GM12801 (cell line): ENCODE results near the gene ALKBH3.

Experiments used
- TF ChIP-seq, protein P1 (sequence below): IDR thresholded peaks from one replicate; pipeline ENCODE4 v1.5.1; 2011; ENCODE audit warnings: control low read depth; ENCODE audit not compliant: insufficient read length; ENCODE audit errors: extremely low read depth

The ALKBH3 gene

GRCh38 chr11:43943372-43943930, 62.8 kb downstream of the ALKBH3 start:
- TF ChIP-seq, protein P1, sequence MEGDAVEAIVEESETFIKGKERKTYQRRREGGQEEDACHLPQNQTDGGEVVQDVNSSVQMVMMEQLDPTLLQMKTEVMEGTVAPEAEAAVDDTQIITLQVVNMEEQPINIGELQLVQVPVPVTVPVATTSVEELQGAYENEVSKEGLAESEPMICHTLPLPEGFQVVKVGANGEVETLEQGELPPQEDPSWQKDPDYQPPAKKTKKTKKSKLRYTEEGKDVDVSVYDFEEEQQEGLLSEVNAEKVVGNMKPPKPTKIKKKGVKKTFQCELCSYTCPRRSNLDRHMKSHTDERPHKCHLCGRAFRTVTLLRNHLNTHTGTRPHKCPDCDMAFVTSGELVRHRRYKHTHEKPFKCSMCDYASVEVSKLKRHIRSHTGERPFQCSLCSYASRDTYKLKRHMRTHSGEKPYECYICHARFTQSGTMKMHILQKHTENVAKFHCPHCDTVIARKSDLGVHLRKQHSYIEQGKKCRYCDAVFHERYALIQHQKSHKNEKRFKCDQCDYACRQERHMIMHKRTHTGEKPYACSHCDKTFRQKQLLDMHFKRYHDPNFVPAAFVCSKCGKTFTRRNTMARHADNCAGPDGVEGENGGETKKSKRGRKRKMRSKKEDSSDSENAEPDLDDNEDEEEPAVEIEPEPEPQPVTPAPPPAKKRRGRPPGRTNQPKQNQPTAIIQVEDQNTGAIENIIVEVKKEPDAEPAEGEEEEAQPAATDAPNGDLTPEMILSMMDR: no peak

DNA sequence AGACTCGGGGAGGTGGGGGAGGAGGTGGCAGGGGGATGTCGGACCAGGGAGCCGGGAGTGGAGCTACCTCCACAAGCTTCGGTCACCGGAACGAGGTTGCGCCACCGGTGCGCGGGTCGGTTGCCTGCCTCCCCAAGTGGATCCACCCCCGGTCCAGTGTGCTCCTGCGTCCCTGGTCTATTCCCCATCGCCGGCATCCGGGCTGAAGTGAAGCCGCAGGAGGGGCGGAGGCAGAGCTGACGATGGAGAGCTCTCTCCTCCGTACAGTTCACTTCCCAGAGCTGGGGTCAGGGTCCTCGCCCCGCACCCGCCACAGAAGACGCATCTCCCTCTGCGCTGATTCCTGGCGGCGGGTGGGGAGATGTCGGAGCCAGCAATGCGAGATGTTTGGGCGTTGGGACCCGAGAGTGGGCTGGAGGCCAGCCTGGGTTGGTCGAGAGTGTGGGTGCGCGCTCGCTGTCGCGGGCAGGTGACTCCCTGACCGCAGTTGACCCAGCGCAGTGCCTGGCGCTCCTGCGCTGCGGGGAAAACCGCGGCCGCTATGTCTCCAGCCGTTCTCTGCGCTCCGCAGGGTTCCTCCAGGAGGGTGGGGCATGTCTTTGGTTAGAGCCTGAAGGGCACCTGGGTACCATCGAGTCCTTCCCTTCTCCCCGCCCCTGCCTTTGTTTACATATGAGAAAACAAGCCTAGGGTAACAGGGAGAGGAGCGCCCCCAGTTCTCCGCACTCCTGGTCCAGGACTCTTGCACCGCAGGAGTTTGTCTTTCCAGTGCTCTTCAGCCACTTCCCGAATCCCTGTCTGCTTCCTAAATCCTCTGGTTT, 63.5 kb downstream of the ALKBH3 start:
- TF ChIP-seq, protein P1: no peak

DNA sequence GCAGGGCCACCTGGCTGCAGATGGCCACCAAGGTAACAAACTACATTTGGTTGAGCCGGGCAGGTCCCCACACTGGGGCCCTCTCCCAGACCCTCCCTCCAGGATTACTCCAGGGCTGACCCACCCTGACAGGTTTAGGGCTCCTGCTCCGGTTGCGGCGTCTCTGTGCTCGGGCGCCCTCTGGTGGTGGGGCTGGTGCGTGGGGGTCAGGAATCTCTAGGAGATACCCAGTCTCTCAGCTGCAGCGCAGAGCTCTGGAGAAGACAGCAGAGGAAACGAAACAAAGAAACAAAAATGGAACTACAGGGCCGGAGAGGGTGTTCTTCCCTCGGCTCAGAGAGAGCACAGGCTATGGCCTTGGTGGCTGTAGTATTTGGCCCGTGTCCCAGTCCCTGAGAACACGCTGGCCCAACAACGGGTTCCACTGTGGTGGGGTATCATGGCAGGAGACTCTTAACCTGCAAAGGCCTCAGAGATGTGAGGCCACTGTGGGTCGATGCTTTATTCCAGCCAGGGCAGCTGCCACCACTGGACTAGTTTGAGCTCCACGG, 64.2 kb downstream of the ALKBH3 start:
- TF ChIP-seq, protein P1: no peak

GRCh38 chr11:43947003-43947500, 66.4 kb downstream of the ALKBH3 start:
- TF ChIP-seq, protein P1: no peak

DNA sequence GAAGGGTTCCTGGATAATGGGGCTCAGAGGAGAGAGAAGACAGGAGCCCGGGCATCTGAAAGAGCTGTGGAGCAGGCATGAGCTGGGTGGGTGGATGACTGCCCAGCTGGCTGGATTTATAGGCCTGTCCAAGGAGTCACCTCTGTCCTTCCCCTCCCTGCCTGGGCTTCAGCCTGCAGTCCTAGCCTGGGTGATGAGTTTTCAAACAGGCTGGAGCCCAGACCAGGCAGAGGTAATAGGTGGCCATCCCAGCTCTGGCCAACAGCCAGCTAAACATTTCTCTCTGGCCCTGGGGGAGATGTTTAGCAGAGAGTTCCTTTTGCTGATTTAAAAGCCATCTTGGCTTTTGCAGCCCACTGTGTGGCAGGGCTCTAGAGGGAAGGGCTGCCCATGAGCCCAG, 67.2 kb downstream of the ALKBH3 start:
- TF ChIP-seq, protein P1: no peak

GRCh38 chr11:43948341-43949225, 68.0 kb downstream of the ALKBH3 start:
- TF ChIP-seq, protein P1: no peak
